Heart left ventricle (tissue), 16 donors: ENCODE measurements around the gene HLF. TPM values are rescaled to one million over a fixed set of nuclear protein-coding genes. Genes with fewer than 3 reads are reported as not detected.

Experiments used
- ATAC-seq, 4 donors: fragments of 200-7000 bp; cut with Tn5 transposase; one replicate each; pipeline ENCODE4 v1.9.1; 2020 to 2022; ENCODE audit warnings: moderate library complexity in 4 of 4, mild to moderate bottlenecking in 3 of 4, moderate number of reproducible peaks in 1 of 4
- DNase-seq, 5 donors: peaks; one replicate each; pipeline ENCODE4 v3.0.0-alpha.2; 2020
- H3K27ac ChIP-seq, 12 donors: fragments of 200-600 bp; sonication (generic) in 4 of 12; one replicate each; pipeline versions ENCODE4 v1.5.0 to v1.8.0; 2016 to 2022; ENCODE audit warnings: mild to moderate bottlenecking in 2 of 12
- H3K27me3 ChIP-seq, 9 donors: fragments of 200-600 bp; sonication (generic) in 2 of 9; one replicate each; pipeline versions ENCODE4 v1.5.1 to v1.8.0; 2016 to 2022; ENCODE audit warnings: mild to moderate bottlenecking in 3 of 9
- H3K36me3 ChIP-seq, 9 donors: fragments of 200-600 bp; sonication (generic) in 2 of 9; one replicate each; pipeline versions ENCODE4 v1.5.0 to v1.8.0; 2018 to 2022; ENCODE audit warnings: mild to moderate bottlenecking in 2 of 9
- H3K4me1 ChIP-seq, 12 donors: fragments of 200-600 bp; sonication (generic) in 4 of 12; one replicate each; pipeline versions ENCODE4 v1.5.0 to v1.8.0; 2016 to 2022; ENCODE audit warnings: mild to moderate bottlenecking in 3 of 12
- H3K4me3 ChIP-seq, 12 donors: fragments of 200-600 bp; sonication (generic) in 4 of 12; one replicate each; pipeline versions ENCODE4 v1.5.0 to v1.8.0; 2017 to 2022; ENCODE audit warnings: mild to moderate bottlenecking in 9 of 12, moderate library complexity in 4 of 12
- H3K9me3 ChIP-seq, 12 donors: fragments of 200-600 bp; sonication (generic) in 4 of 12; one replicate each; pipeline versions ENCODE4 v1.5.0 to v1.8.0; 2016 to 2022; ENCODE audit warnings: mild to moderate bottlenecking in 1 of 12
- POLR2A ChIP-seq, 2 donors: fragments of 450-650 bp; IDR thresholded peaks; one replicate each; pipeline ENCODE4 v1.6.1; 2017; ENCODE audit warnings: antibody characterized with exemption in 2 of 2, mild to moderate bottlenecking in 2 of 2, moderate library complexity in 2 of 2
- WGBS, 4 donors: extraction: QIAGEN DNeasy Blood & Tissue Kit in 2 of 4; methylation state at CpG; one replicate each; pipeline versions ENCODE4 v1.1.5 to v1.1.7; 2013 to 2018; 5-methylcytosine and 5-hydroxymethylcytosine counted together
- intact Hi-C, 10 donors: fragments of 100-400 bp; cut with DNase I; formaldehyde crosslinking; loops; one replicate each; pipeline versions ENCODE4 v1.11.1 to v1.14.2; 2022
- polyA plus RNA-seq, 2 donors: library from polyadenylated mRNA; stranded (reverse); fragments of 200-250 nt; gene quantifications; one replicate each; pipeline ENCODE4 v1.2.3, GENCODE V29; 2013
- total RNA-seq, 9 donors: library from RNA; depleted of rRNA in 2 of 9; stranded (reverse); fragments of >200 nt in 2 of 9; fragmentation: NEBNext Ultra II Directional in 3 of 9; extraction: Animal tissue kit (Norgen Biotek cat#: 25700) in 3 of 9; gene quantifications; one replicate each; pipeline versions ENCODE4 v1.1.0 to v1.2.4, GENCODE V29; 2016 to 2023
- TF ChIP-seq, protein P1 (sequence below), 12 donors: fragments of 200-600 bp; sonication (generic) in 4 of 12; IDR thresholded peaks; one replicate each; pipeline versions ENCODE4 v1.5.0 to v1.8.0; 2018 to 2022; ENCODE audit warnings: antibody characterized with exemption in 12 of 12, mild to moderate bottlenecking in 5 of 12
- donor health status: ischemic (EF 13 %, LVEDD 7.1; RV severe dilation, severe dysfunction).
- donor health status: healthy with polysubstance abuse.
- donor health status: DM: no; HTN: yes; CAD: no.
- donor health status: DM: no; HTN: no; CAD: no.
- donor health status: ischemic (EF 25% LVEDD 6.9; RV normal size, moderate dysfunction).
- donor health status: ischemic (EF 25% LVEDD 5.7; RV mildly dilated, moderate dysfunction).
- donor health status: healthy.
- donor health status: DM: yes; HTN: yes; CAD: no.
- donor health status: ischemic (EF 35%, LVEDD 5.7; RV mildly dilated, moderate dysfunction).
- donor health status: nonischemic (EF 11% LVEDD 7.7; RV severe dilation, severe dysfunction).
- donor health status: DM: yes; HTN: yes; CAD: no.
- donor health status: PGD.
- donor health status: ischemic (EF 29% LVEDD 5.4; RV normal size, mild dysfunction).
- donor health status: nonischemic (EF 23%, LVEDD 6.1; RV moderate dilation, normal function).

HLF gene
- total and polyA plus RNA-seq, 11 donors, result 5.3 to 46.3 (median 23.8) TPM

DNA sequence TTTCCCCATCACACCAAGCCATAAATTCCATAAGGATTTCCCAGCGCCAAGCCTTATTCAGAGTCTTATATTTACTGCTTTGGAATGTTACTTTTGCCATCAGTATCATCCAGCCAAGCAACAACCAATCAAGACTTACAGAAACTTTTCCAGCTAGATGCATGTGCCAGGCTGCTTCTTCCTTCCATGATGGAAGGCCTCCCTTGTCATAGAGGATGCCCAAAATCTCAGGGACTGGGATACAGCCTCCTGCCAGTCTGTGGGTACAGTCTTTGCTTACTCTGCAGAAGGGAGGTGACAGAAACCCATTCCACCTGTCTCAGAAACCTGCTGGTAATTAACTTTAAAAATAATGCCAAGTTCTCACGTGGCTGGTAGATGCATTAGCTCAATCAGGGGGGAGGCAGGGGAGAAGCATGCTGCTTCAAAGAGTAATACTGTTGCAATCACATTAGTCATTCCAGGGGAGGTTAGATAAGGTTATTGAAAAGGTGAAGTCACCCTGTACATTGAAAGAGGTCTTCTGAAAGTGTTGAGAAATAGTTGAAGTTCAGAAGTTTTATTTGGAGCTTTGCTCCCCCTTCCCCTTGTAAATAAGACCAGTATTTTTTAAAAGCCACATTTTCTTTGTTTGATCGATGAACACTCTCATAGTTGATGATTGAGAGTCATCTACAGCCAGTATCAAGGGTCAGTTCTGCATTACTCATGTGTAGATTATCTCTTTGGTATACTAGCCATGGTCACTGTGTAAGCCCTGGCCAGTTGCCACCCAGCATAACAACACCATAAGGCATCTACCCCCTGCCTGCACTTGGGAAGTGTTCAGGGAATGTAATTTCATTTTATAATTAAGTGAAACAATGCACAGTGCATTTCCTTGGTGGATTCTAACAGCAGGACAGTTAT lies 22.2 kb downstream of the HLF start:
- no peak overlapping the region for H3K4me3 ChIP-seq
- H3K9me3 ChIP-seq, result peaks cover 0 to 9% (median 0%) of the 10 kb centered on the region in 12 donors
- peaks cover 0 to 81% (median 47%) of the 10 kb centered on the region in 12 donors for H3K4me1 ChIP-seq
- H3K36me3 ChIP-seq, result peaks cover 0 to 12% (median 0%) of the 10 kb centered on the region in 9 donors
- WGBS, 4 donors, result 59 to 70% (median 62%) methylated on average over 3 of the region's 3 CpGs
- TF ChIP-seq POLR2A (IDR thresholded peaks at IDR 0.05), result no peak
- TF ChIP-seq, protein P1, sequence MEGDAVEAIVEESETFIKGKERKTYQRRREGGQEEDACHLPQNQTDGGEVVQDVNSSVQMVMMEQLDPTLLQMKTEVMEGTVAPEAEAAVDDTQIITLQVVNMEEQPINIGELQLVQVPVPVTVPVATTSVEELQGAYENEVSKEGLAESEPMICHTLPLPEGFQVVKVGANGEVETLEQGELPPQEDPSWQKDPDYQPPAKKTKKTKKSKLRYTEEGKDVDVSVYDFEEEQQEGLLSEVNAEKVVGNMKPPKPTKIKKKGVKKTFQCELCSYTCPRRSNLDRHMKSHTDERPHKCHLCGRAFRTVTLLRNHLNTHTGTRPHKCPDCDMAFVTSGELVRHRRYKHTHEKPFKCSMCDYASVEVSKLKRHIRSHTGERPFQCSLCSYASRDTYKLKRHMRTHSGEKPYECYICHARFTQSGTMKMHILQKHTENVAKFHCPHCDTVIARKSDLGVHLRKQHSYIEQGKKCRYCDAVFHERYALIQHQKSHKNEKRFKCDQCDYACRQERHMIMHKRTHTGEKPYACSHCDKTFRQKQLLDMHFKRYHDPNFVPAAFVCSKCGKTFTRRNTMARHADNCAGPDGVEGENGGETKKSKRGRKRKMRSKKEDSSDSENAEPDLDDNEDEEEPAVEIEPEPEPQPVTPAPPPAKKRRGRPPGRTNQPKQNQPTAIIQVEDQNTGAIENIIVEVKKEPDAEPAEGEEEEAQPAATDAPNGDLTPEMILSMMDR (IDR thresholded peaks at IDR 0.05), result no peak
- DNase-seq, result no peak
- H3K27ac ChIP-seq, result peak overlapping the region; percentile 79 to 98 (median 90)
- H3K27me3 ChIP-seq, result no peaks in the 10 kb centered on the region
- no peak for ATAC-seq
- intact Hi-C loops, result loop anchor here in 3 of 10 donors (10.0 kb wide), 2 partner anchors 128 to 138 kb away; partner anchors contain the start of gene MMD (in 1 of the 3)

DNA sequence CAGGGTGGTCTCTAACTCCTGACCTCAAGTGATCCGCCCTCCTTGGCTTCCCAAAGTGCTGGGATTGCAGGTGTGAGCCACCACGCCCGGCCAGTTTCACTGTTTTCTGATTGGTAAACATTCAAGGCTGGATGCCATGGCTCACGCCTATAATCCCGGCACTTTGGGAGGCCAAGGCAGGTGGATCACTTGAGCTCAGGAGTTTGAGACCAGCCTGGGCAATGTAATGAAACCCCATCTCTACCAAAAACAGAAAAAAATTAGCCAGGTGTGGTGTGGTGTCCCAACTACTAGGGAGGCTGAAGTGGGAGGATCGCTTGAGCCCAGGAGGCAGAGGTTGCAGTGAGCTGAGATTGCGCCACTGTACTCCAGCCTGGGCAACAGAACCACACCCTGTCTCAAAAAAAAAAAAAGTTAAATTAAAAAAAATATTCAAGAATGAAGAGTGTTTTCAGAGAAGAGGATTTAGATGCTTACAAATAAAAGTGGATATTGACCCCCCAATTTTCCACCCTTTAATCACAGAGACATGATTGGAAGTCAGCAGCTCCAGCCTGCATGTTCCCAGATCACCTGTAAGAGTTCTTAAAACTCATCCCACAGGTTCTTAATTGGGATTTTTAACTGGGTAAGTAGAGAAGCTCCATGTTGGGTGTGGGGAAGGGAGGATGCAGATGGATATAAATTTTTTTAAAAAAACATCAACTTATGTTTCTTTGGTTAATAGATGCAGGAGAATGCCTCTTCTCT lies 23.8 kb downstream of the HLF start:
- peaks cover 0 to 65% (median 37%) of the 10 kb centered on the region in 12 donors for H3K4me1 ChIP-seq
- H3K27me3 ChIP-seq, result no peaks in the 10 kb centered on the region
- intact Hi-C loops, result loop anchor here in 3 of 10 donors (10.0 kb wide), 2 partner anchors 126 to 136 kb away; partner anchors contain the start of gene MMD (in 1 of the 3)
- WGBS, 4 donors, result 92 to 96% (median 94%) methylated on average over 7 of the region's 7 CpGs
- H3K9me3 ChIP-seq, result peaks cover 0 to 9% (median 0%) of the 10 kb centered on the region in 12 donors
- H3K4me3 ChIP-seq, result no peak overlapping the region
- peak overlapping the region in 10 of 12 donors; percentile 33 to 98 (median 71) for H3K27ac ChIP-seq
- TF ChIP-seq, protein P1 (IDR thresholded peaks at IDR 0.05), result no peak
- TF ChIP-seq POLR2A (IDR thresholded peaks at IDR 0.05), result no peak
- H3K36me3 ChIP-seq, result peaks cover 0 to 20% (median 0%) of the 10 kb centered on the region in 9 donors
- DNase-seq (no peak), ATAC-seq (no peak)

DNA sequence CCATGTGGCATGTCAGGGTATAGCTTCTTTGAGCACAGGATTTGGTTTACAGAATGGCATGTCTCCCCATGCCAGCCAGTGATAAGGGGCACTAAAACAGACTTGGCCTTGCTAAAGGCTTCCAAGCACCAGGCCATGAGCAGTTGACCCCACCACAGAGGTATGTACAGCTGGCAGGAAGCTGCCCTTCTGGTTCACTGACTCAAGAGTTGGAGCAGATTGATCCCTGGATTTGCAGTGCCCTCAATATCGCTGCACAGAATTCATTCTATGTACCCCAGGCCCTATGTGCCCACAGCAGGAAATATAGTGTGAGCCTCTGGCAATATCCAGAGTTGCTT lies 24.3 kb downstream of the HLF start:
- 55 to 86% (median 64%) methylated on average over 1 of the region's 1 CpG for WGBS, 4 donors
- peaks cover 0 to 9% (median 0%) of the 10 kb centered on the region in 12 donors for H3K9me3 ChIP-seq
- H3K4me1 ChIP-seq, result peaks cover 0 to 60% (median 31%) of the 10 kb centered on the region in 12 donors
- H3K4me3 ChIP-seq, result no peak overlapping the region
- DNase-seq (peak in 4 of 5 donors; percentile 23 to 70 (median 46)), ATAC-seq (peak; percentile 40 to 72 (median 54))
- peaks cover 0 to 20% (median 0%) of the 10 kb centered on the region in 9 donors for H3K36me3 ChIP-seq
- intact Hi-C loops, result loop anchor here in 3 of 10 donors (10.0 kb wide), 2 partner anchors 126 to 136 kb away; partner anchors contain the start of gene MMD (in 1 of the 3)
- H3K27me3 ChIP-seq, result no peaks in the 10 kb centered on the region
- peak overlapping the region in 10 of 12 donors; percentile 33 to 98 (median 62) for H3K27ac ChIP-seq
- TF ChIP-seq POLR2A (IDR thresholded peaks at IDR 0.05), result no peak
- TF ChIP-seq, protein P1 (IDR thresholded peaks at IDR 0.05), result no peak
